GM12801 (cell line): Measurements from ENCODE around the gene SRP68.

Experiments
- TF ChIP-seq, protein P1 (sequence below): IDR thresholded peaks from one replicate; pipeline ENCODE4 v1.5.1; 2011; ENCODE audit warnings: control low read depth; ENCODE audit not compliant: insufficient read length; ENCODE audit errors: extremely low read depth

Gene SRP68

GRCh38 chr17:76088041-76088867, 15.9 kb upstream of the SRP68 start:
- TF ChIP-seq, protein P1, sequence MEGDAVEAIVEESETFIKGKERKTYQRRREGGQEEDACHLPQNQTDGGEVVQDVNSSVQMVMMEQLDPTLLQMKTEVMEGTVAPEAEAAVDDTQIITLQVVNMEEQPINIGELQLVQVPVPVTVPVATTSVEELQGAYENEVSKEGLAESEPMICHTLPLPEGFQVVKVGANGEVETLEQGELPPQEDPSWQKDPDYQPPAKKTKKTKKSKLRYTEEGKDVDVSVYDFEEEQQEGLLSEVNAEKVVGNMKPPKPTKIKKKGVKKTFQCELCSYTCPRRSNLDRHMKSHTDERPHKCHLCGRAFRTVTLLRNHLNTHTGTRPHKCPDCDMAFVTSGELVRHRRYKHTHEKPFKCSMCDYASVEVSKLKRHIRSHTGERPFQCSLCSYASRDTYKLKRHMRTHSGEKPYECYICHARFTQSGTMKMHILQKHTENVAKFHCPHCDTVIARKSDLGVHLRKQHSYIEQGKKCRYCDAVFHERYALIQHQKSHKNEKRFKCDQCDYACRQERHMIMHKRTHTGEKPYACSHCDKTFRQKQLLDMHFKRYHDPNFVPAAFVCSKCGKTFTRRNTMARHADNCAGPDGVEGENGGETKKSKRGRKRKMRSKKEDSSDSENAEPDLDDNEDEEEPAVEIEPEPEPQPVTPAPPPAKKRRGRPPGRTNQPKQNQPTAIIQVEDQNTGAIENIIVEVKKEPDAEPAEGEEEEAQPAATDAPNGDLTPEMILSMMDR: no peak

DNA sequence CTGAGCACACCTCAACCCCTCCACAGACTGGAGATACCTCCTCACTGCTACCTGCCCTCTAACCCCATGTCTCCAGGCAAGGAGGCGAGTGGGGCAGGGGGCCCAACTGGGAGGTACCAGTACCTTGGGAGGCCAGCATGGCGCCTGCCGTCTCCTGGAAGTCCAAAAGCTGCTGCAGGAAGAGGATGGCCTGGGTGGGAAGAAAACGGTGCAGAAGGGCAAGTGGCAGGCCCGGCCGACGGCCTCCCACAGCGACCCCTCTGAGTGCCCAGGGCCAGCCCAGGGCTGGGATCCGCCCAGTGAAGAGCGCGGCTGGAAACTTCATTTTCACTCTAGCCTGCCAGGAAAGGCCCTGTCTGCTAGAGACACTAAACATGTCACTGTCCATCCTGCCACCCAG, 15.2 kb upstream of the SRP68 start:
- TF ChIP-seq, protein P1: no peak

GRCh38 chr17:76086384-76086783, 14.1 kb upstream of the SRP68 start:
- TF ChIP-seq, protein P1: no peak

DNA sequence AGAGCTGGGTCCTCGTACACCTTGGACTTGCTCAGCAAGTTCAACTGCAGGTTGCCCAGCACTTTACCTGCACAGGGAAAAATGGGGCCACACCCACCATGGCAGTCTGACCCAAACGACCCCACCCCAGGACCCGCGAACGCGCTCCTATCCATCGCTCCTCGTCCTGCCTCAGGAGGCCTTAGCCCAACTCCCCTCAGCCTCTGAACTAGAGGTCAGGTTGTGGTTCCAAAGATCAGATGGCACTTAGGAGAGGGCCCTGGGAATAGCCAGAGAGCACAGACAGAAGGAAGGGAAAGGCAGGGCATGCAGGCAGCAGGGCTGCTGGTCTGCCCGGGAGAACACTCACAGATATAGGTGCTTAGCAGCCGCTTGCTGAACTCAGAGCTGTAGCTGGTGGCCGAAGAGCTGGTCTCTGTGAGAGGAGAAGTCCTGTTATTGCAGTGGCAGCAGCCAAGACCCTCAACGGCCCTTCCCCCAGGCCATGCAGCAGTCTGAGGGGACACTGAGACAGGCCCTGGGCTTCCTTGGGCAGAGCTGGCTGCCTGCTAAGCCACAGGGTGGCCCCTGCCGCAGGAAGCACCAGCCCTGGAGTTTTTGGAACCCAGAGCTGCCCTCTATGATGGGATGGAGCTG, 13.5 kb upstream of the SRP68 start:
- TF ChIP-seq, protein P1: no peak

- TF ChIP-seq, protein P1: no peak
Measured at GRCh38 chr17:76085066-76085730, 12.9 kb upstream of the SRP68 start.

GRCh38 chr17:76083536-76084182, 11.3 kb upstream of the SRP68 start:
- TF ChIP-seq, protein P1: no peak
